DMS153 treated with DMSO at 0.1 percent for 48 hours (cell line): ENCODE measurements around the gene MSX1.

ENCODE experiments used
- DNase-seq: peaks from one replicate; lab custom pipeline; 2025; ENCODE audit not compliant: unreplicated experiment; lab: John Stamatoyannopoulos, UW

Gene MSX1

GRCh38 chr4:4899202-4899925 lies 39.9 kb downstream of the MSX1 start:
- DNase-seq = no peak

- DNase-seq = no peak
These were observed 42.4 kb downstream of the MSX1 start for GRCh38 chr4:4901877-4902276.

- DNase-seq = no peak
These were observed 52.7 kb downstream of the MSX1 start for GRCh38 chr4:4912155-4912554.

GRCh38 chr4:4913147-4913561 lies 53.7 kb downstream of the MSX1 start:
- no peak for DNase-seq
